H1 (cell line): Measurements from ENCODE around the gene PES1. TPM values are rescaled to one million over a fixed set of nuclear protein-coding genes. Genes with fewer than 3 reads are reported as not detected.

Experiments used
- CTCF ChIA-PET: fragments of 300-600 bp; sonication (Branson Sonifier 250); formaldehyde crosslinking; loops from one replicate; lab custom pipeline; 2021; ENCODE audit not compliant: partially characterized antibody; lab: Charles Lee
- POLR2A ChIA-PET: fragments of 300-600 bp; sonication (Branson Sonifier 250); formaldehyde crosslinking; loops from one replicate; lab custom pipeline; 2021; ENCODE audit warnings: inconsistent platforms; ENCODE audit not compliant: partially characterized antibody; lab: Charles Lee
- DNase-seq, 2 experiments: peaks; one replicate each; pipeline versions ENCODE4 v3.0.0 to v3.0.0-alpha.2; 2010 to 2022; ENCODE audit warnings: low spot score in 2 of 2, low read depth in 1 of 2, mixed read lengths in 1 of 2
- FAIRE-seq: peaks from 2 replicates; lab custom pipeline; 2011; peaks lifted over from hg19 to GRCh38; lab: Jason Lieb, UNC
- H2AFZ ChIP-seq: 2 replicates; pipeline ENCODE4 v1.8.1; 2012; ENCODE audit warnings: low read length, inconsistent platforms
- H2AK5ac ChIP-seq: 2 replicates; pipeline ENCODE4 v1.6.1; 2013; ENCODE audit warnings: low read depth, low read length
- H2BK120ac ChIP-seq: replicated peaks from 2 replicates; pipeline ENCODE3; 2013; ENCODE audit warnings: low read depth, low read length, inconsistent platforms
- H2BK12ac ChIP-seq: 2 replicates; pipeline ENCODE4 v1.6.1; 2013; ENCODE audit warnings: low read depth, low read length
- H2BK15ac ChIP-seq: 2 replicates; pipeline ENCODE4 v1.6.1; 2013; ENCODE audit warnings: low read length
- H2BK20ac ChIP-seq: 2 replicates; pipeline ENCODE4 v1.6.1; 2013; ENCODE audit warnings: low read length
- H2BK5ac ChIP-seq: 2 replicates; pipeline ENCODE4 v1.6.1; 2013; ENCODE audit warnings: low read depth, low read length
- H3K14ac ChIP-seq: 2 replicates; pipeline ENCODE4 v1.6.1; 2013; ENCODE audit warnings: inconsistent platforms; ENCODE audit not compliant: insufficient read length
- H3K18ac ChIP-seq: 2 replicates; pipeline ENCODE4 v1.6.1; 2013; ENCODE audit warnings: low read length; ENCODE audit errors: extremely low read depth
- H3K23ac ChIP-seq: 2 replicates; pipeline ENCODE4 v1.6.1; 2013; ENCODE audit warnings: inconsistent platforms; ENCODE audit not compliant: insufficient read length
- H3K23me2 ChIP-seq: 2 replicates; pipeline ENCODE4 v1.6.1; 2013; ENCODE audit warnings: low read depth, low read length
- H3K27ac ChIP-seq: 2 replicates; pipeline ENCODE4 v1.6.1; 2011; ENCODE audit warnings: low read depth, low read length, inconsistent platforms
- H3K27me3 ChIP-seq, 4 experiments: replicated peaks in 1 of 4; 1 replicate in 1 of 4; 2 replicates in 3 of 4; pipeline versions ENCODE4 v1.6.1 to v1.8.1; 2011 to 2013; ENCODE audit warnings: low read length in 3 of 4, mild to moderate bottlenecking in 3 of 4, inconsistent platforms in 2 of 4, mixed read lengths in 2 of 4, moderate library complexity in 1 of 4; ENCODE audit not compliant: control insufficient read depth in 3 of 4, insufficient read depth in 3 of 4; ENCODE audit errors: extremely low read depth in 1 of 4
- H3K36me3 ChIP-seq, 4 experiments: 2 replicates each; pipeline versions ENCODE4 v1.6.1 to v1.8.1; 2011 to 2013; ENCODE audit warnings: mild to moderate bottlenecking in 4 of 4, low read length in 3 of 4, moderate library complexity in 2 of 4, control low read depth in 1 of 4, inconsistent platforms in 1 of 4; ENCODE audit not compliant: insufficient read depth in 4 of 4, control insufficient read depth in 2 of 4
- H3K4ac ChIP-seq: replicated peaks from 2 replicates; pipeline ENCODE3; 2013; ENCODE audit warnings: low read length, low read depth, mixed read lengths, inconsistent platforms; ENCODE audit not compliant: insufficient read length
- H3K4me1 ChIP-seq, 4 experiments: replicated peaks in 1 of 4; 1 replicate in 1 of 4; 2 replicates in 3 of 4; pipeline versions ENCODE4 v1.6.1 to v1.8.1; 2011 to 2013; ENCODE audit warnings: low read length in 3 of 4, inconsistent platforms in 2 of 4, mixed read lengths in 1 of 4; ENCODE audit not compliant: insufficient read depth in 4 of 4, control insufficient read depth in 3 of 4
- H3K4me2 ChIP-seq, 2 experiments: 2 replicates each; pipeline versions ENCODE4 v1.6.1 to v1.8.1; 2011 to 2013; ENCODE audit warnings: low read depth in 2 of 2, low read length in 2 of 2, control low read depth in 1 of 2, inconsistent platforms in 1 of 2, mild to moderate bottlenecking in 1 of 2; ENCODE audit not compliant: insufficient read depth in 1 of 2
- H3K4me3 ChIP-seq, 4 experiments: fragments of 200-600, 300-600 bp in 1 of 4; sonication (generic), shearing (Covaris generic), sonication (Bioruptor Twin) in 1 of 4; 2 replicates each; pipeline versions ENCODE4 v1.5.1 to v1.8.1; 2011 to 2016; ENCODE audit warnings: low read length in 4 of 4, low read depth in 3 of 4, control low read depth in 2 of 4, inconsistent platforms in 2 of 4, mild to moderate bottlenecking in 2 of 4, mixed read lengths in 1 of 4, moderate library complexity in 1 of 4; ENCODE audit not compliant: insufficient read depth in 2 of 4; ENCODE audit errors: extremely low read depth in 1 of 4
- H3K56ac ChIP-seq: replicated peaks from 2 replicates; pipeline ENCODE3; 2013; ENCODE audit warnings: low read depth, mild to moderate bottlenecking, mixed read lengths, low read length, inconsistent platforms; ENCODE audit not compliant: insufficient read length
- H3K79me1 ChIP-seq: 2 replicates; pipeline ENCODE4 v1.6.1; 2013; ENCODE audit warnings: low read depth, low read length, control low read depth
- H3K79me2 ChIP-seq, 2 experiments: 2 replicates each; pipeline versions ENCODE4 v1.6.1 to v1.8.1; 2012 to 2013; ENCODE audit warnings: low read length in 2 of 2, mild to moderate bottlenecking in 2 of 2, inconsistent platforms in 1 of 2; ENCODE audit not compliant: insufficient read depth in 2 of 2, control insufficient read depth in 1 of 2
- H3K9ac ChIP-seq, 4 experiments: replicated peaks in 1 of 4; 1 replicate in 1 of 4; 2 replicates in 3 of 4; pipeline versions ENCODE4 v1.6.1 to v1.8.1; 2011 to 2013; ENCODE audit warnings: low read depth in 3 of 4, low read length in 3 of 4, control low read depth in 2 of 4, mild to moderate bottlenecking in 2 of 4, moderate library complexity in 2 of 4, inconsistent platforms in 1 of 4; ENCODE audit errors: extremely low read depth in 1 of 4
- H3K9me3 ChIP-seq, 2 experiments: 2 replicates each; pipeline versions ENCODE4 v1.6.1 to v1.8.1; 2012 to 2013; ENCODE audit warnings: mild to moderate bottlenecking in 2 of 2, moderate library complexity in 2 of 2, control low read depth in 1 of 2, inconsistent platforms in 1 of 2, low read depth in 1 of 2, low read length in 1 of 2, mixed read lengths in 1 of 2; ENCODE audit not compliant: insufficient read depth in 2 of 2
- H4K20me1 ChIP-seq, 2 experiments: replicated peaks in 1 of 2; 2 replicates each; pipeline versions ENCODE3 to v1.8.1; 2011 to 2013; ENCODE audit warnings: inconsistent platforms in 2 of 2, low read length in 2 of 2, mild to moderate bottlenecking in 1 of 2; ENCODE audit not compliant: insufficient read depth in 2 of 2, control insufficient read depth in 1 of 2
- H4K5ac ChIP-seq: 2 replicates; pipeline ENCODE4 v1.6.1; 2013; ENCODE audit warnings: low read length, low read depth, mixed read lengths, inconsistent platforms; ENCODE audit not compliant: insufficient read length
- H4K8ac ChIP-seq: 2 replicates; pipeline ENCODE4 v1.8.0; 2013; ENCODE audit warnings: mild to moderate bottlenecking, moderate library complexity, low read length, inconsistent platforms; ENCODE audit not compliant: insufficient read depth; ENCODE audit errors: extremely low read depth
- H4K91ac ChIP-seq: replicated peaks from 2 replicates; pipeline ENCODE3; 2013; ENCODE audit warnings: low read length, mixed read lengths, inconsistent platforms; ENCODE audit not compliant: insufficient read length
- CTCF ChIP-seq, 3 experiments: IDR thresholded peaks; 1 replicate in 2 of 3; 2 replicates in 1 of 3; pipeline versions ENCODE4 v1.5.1 to v1.6.1; 2011; ENCODE audit warnings: low read length in 3 of 3, mild to moderate bottlenecking in 3 of 3, inconsistent platforms in 2 of 3, low read depth in 1 of 3, moderate library complexity in 1 of 3; ENCODE audit not compliant: insufficient read depth in 1 of 3; ENCODE audit errors: control extremely low read depth in 1 of 3
- HDAC6 ChIP-seq: IDR thresholded peaks from one replicate; pipeline ENCODE4 v1.7.1; 2012; ENCODE audit warnings: low read depth, mild to moderate bottlenecking, inconsistent platforms, low read length, moderate library complexity
- RAD21 ChIP-seq, 2 experiments: IDR thresholded peaks in 1 of 2; conservative IDR thresholded peaks in 1 of 2; 2 replicates each; pipeline ENCODE4 v1.6.1; 2011; ENCODE audit warnings: low read depth in 2 of 2, low read length in 2 of 2, improper control_type of control experiment in 1 of 2, inconsistent platforms in 1 of 2, mild to moderate bottlenecking in 1 of 2, moderate library complexity in 1 of 2
- ZNF274 ChIP-seq: IDR thresholded peaks from 2 replicates; pipeline ENCODE4 v1.7.0; 2012; ENCODE audit warnings: low read length, borderline replicate concordance; ENCODE audit errors: extremely low read depth
- WGBS, 2 experiments: shearing (Covaris generic) in 1 of 2; methylation state at CpG; one replicate each; pipeline versions ENCODE4 v1.1.6 to v1.1.7; 2013 to 2015; ENCODE audit warnings: low lambda C conversion rate in 2 of 2, mixed read lengths in 2 of 2, inconsistent platforms in 1 of 2, low coverage in 1 of 2, missing lambda C conversion rate in 1 of 2; ENCODE audit not compliant: insufficient replicate concordance in 2 of 2, insufficient coverage in 1 of 2, insufficient read length in 1 of 2; ENCODE audit errors: extremely low coverage in 1 of 2, missing lambda C conversion rate in 1 of 2; 5-methylcytosine and 5-hydroxymethylcytosine counted together
- polyA plus RNA-seq, 7 experiments: library from polyadenylated mRNA; depleted of rRNA in 3 of 7; stranded (reverse) in 5 of 7; unstranded in 2 of 7; fragments of >200 nt in 5 of 7; fragments of 200-250 nt in 2 of 7; gene quantifications; 1 replicate in 5 of 7; 2 replicates in 1 of 7; 4 replicates in 1 of 7; pipeline versions ENCODE4 v1.2.1 to v1.2.3, GENCODE V29; 2011 to 2013; ENCODE audit warnings: missing spikeins in 2 of 7, mixed read lengths in 2 of 7
- total RNA-seq: library from RNA; stranded (reverse); fragmentation: NEBNext Ultra II Directional; extraction: Animal tissue kit (Norgen Biotek cat#: 25700); gene quantifications from 2 replicates; pipeline ENCODE4 v1.2.1, GENCODE V29; 2021

PES1 gene
- total and polyA plus RNA-seq, 2 of the 8 experiments (the other 6 are each of a cell fraction or from before 2014, with no cell fraction given), result 121 to 191 TPM

- no peak overlapping the region; the same call in 1 of the 2 replicates for H2AK5ac ChIP-seq
- H3K4me3 ChIP-seq, result no peak overlapping the region
- H3K4me1 ChIP-seq, result peaks cover 0 to 7% (median 1%) of the 10 kb centered on the region in 4 experiments; a peak in 3 of 7 replicates
- FAIRE-seq, result no peak
- H4K8ac ChIP-seq, result no peak overlapping the region
- no peak overlapping the region for H3K27ac ChIP-seq
- H3K18ac ChIP-seq, result no peak overlapping the region
- no peak overlapping the region for H3K9ac ChIP-seq
- WGBS, 2 experiments, result 95% methylated on average over 60 of the region's 73 CpGs; no CpG with 5 or more reads in 1 of the 2 experiments
- no peak overlapping the region for H2AFZ ChIP-seq
- H2BK120ac ChIP-seq, result no peak overlapping the region
- H3K27me3 ChIP-seq, result no peaks in the 10 kb centered on the region
- H3K36me3 ChIP-seq, result peaks cover 0 to 9% (median 0%) of the 10 kb centered on the region in 4 experiments; a peak in 1 of 8 replicates
- no peak overlapping the region for H2BK15ac ChIP-seq
- ChIA-PET POLR2A (interaction anchor here (1.1 to 2.1 kb wide), 3 partner anchors 15 to 37 kb away, joined by 3 to 5 read pairs (median 3); partner anchors contain the start of gene PES1), CTCF (interaction anchor here (0.6 to 4.7 kb wide), 30 partner anchors 10 to 349 kb away, joined by 3 to 17 read pairs (median 5); partner anchors contain the start of gene SLC35E4)
- H3K23ac ChIP-seq, result no peak overlapping the region
- no peaks in the 10 kb centered on the region for H3K23me2 ChIP-seq
- H2BK5ac ChIP-seq, result no peak overlapping the region
- no peak overlapping the region for H2BK12ac ChIP-seq
- no peak overlapping the region for H4K5ac ChIP-seq
- no peak overlapping the region for H3K4ac ChIP-seq
- no peak overlapping the region for H4K91ac ChIP-seq
- H3K9me3 ChIP-seq, result no peaks in the 10 kb centered on the region
- no peak overlapping the region for H2BK20ac ChIP-seq
- H3K4me2 ChIP-seq, result no peak overlapping the region
- TF ChIP-seq RAD21 (IDR thresholded peaks at IDR 0.05 in 1 of 2, conservative IDR thresholded peaks at IDR 0.05 in 1 of 2; ENCODE audit: low read depth in 2 of 2, low read length in 2 of 2) (peak; percentile 77 to 85), CTCF (IDR thresholded peaks at IDR 0.05; ENCODE audit: control extremely low read depth in 1 of 3, insufficient read depth in 1 of 3, low read depth in 1 of 3, low read length in 3 of 3) (peak; percentile 43 to 62 (median 48)), HDAC6 (no peak), ZNF274 (no peak)
- no peaks in the 10 kb centered on the region for H3K79me1 ChIP-seq
- H3K56ac ChIP-seq, result no peak overlapping the region
- H3K79me2 ChIP-seq, result no peaks in the 10 kb centered on the region
- H4K20me1 ChIP-seq, result peaks cover 0 to 2% of the 10 kb centered on the region in 2 experiments
- no peak for DNase-seq
- no peak overlapping the region for H3K14ac ChIP-seq
Observed at GRCh38 chr22:30555282-30556210, 36.2 kb downstream of the PES1 start.
